ENCODE data around the gene SNRPD2.

Gene SNRPD2

DNA sequence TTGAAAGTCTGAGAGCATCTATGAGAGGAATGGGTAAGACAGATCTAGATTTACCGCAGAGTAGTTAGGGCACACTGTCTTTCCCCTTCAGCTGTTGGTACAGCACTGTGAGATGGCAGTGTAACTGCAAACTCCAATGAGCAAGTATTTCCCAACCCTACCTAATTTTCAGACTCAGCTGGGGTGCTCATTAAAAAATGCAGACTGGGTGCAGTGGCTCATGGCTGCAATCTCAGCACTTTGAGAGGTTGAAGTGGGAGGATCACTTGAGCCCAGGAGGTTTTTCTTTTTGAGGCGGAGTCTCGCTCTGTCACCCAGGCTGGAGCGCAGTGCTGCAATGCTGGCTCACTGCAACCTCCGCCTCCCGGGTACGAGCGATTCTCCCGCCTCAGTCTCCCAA is 13.4 kb upstream of the SNRPD2 start:
- in situ Hi-C loops (cut with MboI; ENCODE audit: low sequenced_read_pairs): no loop called here

GRCh38 chr19:45701676-45702075 is 9.9 kb upstream of the SNRPD2 start:
- in situ Hi-C loops (cut with MboI; ENCODE audit: low sequenced_read_pairs): no loop called here

DNA sequence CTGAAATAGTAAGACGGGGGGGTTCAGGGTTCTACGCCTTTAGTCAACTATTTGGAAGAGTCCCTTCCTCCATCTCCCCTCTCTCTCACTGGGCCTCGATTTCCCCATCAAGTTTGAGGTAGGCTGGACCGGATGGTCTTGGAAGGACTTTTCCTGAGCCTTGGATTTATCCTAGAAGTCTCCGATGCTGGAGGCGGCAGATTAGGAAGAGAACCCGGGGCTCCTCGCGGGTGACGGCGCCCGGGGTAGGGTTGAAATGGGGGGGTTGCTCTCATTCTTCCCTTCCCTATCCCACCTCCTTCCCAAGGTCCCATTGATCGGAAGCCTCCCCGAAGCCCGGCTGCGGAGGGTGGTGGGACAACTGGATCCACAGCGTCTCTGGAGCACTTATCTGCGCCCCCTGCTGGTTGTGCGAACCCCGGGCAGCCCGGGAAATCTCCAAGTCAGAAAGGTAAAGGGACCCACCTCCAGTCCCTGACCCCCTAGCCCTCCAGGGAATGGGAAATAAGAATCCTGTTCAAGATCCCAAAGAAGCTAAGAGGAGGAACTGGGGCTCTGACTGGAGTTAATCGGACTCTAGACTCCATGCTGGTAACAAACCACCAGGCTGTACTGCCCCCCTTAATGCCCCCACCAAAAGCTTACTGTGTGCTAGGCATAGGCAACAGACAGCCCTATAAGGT is 1.5 kb upstream of the SNRPD2 start:
- in situ Hi-C loops (cut with MboI; ENCODE audit: low sequenced_read_pairs): loop anchor here (25.0 kb wide), 1 partner anchor 181 kb away; the partner anchor contains the start of gene VASP

- in situ Hi-C loops (cut with MboI; ENCODE audit: low sequenced_read_pairs): loop anchor here (25.0 kb wide), 1 partner anchor 180 kb away; the partner anchor contains the start of gene VASP
Observed at GRCh38 chr19:45692187-45693105, 693 bp upstream of the SNRPD2 start, which contains the start of gene QPCTL. TSS of gene QPCTL (plus strand) at chr19:45692666. CDS start at chr19:45692704, 38 bp downstream.

DNA sequence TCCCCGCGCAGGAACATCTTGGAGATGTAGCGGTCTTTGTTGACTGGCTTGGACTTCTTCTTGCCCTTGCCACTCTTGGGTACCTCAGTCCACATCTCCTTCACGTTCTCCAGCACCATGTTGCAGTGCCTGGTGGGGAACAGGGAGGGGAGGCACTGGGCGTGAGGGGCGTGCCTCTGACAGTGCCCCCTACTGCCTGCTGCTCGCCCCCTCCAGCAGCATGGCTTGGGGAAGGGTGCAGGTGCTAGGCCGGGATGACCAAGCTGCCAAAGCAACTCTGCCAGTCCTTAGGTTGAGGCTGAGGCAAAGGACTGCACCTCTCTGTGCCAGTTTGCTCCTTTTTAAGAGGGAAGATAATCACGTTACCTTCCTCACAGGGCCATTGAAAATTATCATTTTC is 4.2 kb downstream of the SNRPD2 start:
- in situ Hi-C loops (cut with MboI; ENCODE audit: low sequenced_read_pairs): loop anchor here (25.0 kb wide), 1 partner anchor 175 kb away; the partner anchor contains the start of gene VASP

- in situ Hi-C loops (cut with MboI; ENCODE audit: low sequenced_read_pairs): loop anchor here (25.0 kb wide), 1 partner anchor 173 kb away; the partner anchor contains the start of gene VASP
Observed at GRCh38 chr19:45685045-45685444, 6.7 kb downstream of the SNRPD2 start.

- in situ Hi-C loops (cut with MboI; ENCODE audit: low sequenced_read_pairs): loop anchor here (25.0 kb wide), 1 partner anchor 171 kb away; the partner anchor contains the start of gene VASP
Observed at GRCh38 chr19:45682908-45683307, 8.8 kb downstream of the SNRPD2 start.

GRCh38 chr19:45682117-45682516 is 9.6 kb downstream of the SNRPD2 start:
- in situ Hi-C loops (cut with MboI; ENCODE audit: low sequenced_read_pairs): loop anchor here (25.0 kb wide), 1 partner anchor 170 kb away; the partner anchor contains the start of gene VASP

- in situ Hi-C loops (cut with MboI; ENCODE audit: low sequenced_read_pairs): loop anchor here (25.0 kb wide), 1 partner anchor 169 kb away; the partner anchor contains the start of gene VASP
Observed at GRCh38 chr19:45681391-45682015, 10.2 kb downstream of the SNRPD2 start.

DNA sequence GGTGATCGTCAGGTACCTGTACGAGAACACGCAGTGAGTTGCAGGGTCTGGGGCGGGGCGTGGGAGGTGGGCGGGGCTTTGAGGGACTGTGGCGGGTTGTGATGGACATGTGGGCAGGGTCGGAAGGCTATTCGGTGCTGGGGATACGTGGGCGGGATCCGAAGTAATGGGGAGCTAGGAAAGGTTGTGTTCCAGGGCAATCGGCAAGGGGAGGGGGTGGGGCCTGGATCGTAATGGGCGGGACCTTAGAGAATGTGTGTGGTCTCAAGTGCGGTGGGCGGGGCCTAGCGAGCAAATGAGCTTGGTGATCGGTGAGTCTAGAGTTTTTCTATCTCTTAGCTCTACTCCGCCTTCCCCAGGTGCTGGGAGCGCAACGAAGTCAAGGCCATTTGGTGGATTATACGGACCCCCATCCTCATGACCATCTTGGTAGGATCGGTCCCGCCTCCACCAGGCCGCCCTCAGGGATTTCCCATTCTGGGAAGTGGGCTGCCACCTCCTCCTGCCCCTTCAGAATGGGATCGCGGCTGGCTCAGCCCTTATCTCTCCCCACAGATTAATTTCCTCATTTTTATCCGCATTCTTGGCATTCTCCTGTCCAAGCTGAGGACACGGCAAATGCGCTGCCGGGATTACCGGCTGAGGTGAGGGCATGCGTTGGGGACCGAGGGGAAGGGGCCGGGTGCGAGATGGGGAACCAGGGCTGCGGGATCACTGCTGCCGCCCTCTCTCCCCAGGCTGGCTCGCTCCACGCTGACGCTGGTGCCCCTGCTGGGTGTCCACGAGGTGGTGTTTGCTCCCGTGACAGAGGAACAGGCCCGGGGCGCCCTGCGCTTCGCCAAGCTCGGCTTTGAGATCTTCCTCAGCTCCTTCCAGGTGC is 14.2 kb downstream of the SNRPD2 start:
- in situ Hi-C loops (cut with MboI; ENCODE audit: low sequenced_read_pairs): loop anchor here (25.0 kb wide), 1 partner anchor 165 kb away; the partner anchor contains the start of gene VASP

DNA sequence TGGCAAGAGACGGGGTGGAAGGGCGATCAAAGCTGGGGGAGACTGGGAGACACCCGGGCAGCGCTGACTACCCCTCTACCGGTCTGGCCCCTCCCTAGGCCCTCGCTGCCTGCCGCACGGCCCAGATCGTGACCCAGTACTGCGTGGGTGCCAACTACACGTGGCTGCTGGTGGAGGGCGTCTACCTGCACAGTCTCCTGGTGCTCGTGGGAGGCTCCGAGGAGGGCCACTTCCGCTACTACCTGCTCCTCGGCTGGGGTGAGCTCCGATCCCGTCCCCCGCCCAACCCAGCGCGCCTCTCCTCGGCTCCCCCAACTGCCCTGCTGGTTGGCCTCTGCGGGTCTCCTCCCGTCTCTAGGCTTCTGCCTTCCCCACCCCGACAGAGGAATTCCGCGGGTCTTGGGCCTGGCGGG is 14.9 kb downstream of the SNRPD2 start:
- in situ Hi-C loops (cut with MboI; ENCODE audit: low sequenced_read_pairs): loop anchor here (25.0 kb wide), 1 partner anchor 165 kb away; the partner anchor contains the start of gene VASP

GRCh38 chr19:45674946-45675345 is 16.8 kb downstream of the SNRPD2 start:
- in situ Hi-C loops (cut with MboI; ENCODE audit: low sequenced_read_pairs): loop anchor here (25.0 kb wide), 1 partner anchor 163 kb away; the partner anchor contains the start of gene VASP

- in situ Hi-C loops (cut with MboI; ENCODE audit: low sequenced_read_pairs): no loop called here
Observed at GRCh38 chr19:45670670-45671453, 20.9 kb downstream of the SNRPD2 start.

DNA sequence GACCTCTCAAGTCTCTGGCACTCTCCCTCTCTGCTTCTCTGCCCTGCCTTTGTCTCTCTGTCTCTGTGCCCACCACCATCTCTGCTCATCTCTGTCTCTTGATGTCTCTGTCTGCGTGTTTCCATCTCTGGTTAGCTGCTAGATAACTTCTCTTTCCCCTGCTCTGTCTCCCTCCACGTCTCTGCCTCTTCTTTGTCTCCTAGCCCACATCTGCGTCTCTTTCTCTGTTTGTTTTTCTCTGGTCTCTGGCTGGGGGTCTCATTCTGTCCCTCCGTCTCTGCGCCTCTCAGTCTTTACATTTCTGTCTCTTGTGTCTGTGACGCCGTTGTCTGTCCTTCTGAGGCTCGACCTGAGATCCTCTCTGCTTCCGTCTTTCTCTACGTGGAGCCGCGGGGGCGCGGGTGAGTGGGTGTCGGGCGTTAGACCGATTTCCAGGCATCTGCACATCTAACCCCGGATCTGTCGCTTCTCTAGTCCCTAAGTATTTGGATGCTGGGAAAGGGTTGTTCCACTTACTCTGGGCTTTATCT is 23.3 kb downstream of the SNRPD2 start:
- in situ Hi-C loops (cut with MboI; ENCODE audit: low sequenced_read_pairs): no loop called here

DNA sequence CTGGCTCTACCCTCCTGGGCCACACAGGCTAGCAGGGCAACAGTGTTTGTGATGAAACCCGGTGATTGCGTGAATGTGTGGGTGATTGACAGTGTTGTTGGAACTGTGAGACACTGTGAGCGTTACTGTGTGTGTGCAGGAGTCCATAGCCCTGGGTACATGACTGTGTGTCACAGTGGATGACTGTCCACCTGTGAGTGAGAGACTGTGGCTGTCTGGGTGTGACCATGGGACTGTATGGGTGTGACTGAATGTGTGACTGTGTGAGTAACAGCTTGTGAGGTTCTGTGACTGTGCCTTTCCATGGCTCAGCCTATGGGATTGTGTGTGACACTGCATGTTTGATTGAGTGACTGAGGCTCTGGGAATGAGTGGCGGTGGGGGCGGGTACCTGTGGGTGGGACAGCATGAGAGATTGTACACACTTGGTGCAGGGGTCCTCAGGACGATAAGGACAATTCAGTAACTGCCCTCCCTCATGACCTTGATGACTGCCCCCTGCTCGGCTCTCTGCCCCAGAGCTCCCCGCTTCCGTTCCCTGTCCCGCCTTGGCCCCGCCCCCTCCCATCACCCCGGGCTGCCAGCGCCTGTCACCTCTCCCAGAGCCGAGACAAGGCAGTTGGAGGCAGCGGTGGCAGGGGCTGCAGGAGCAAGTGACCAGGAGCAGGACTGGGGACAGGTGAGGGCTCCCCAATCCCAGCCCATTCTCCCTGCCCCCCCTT is 24.0 kb downstream of the SNRPD2 start, which contains the start of gene GIPR:
GIPR (plus strand) TSS at position 602 of the 722 bp plus-strand sequence. CDS start 1,300 bp downstream, outside the sequence.
- in situ Hi-C loops (cut with MboI; ENCODE audit: low sequenced_read_pairs): no loop called here

- in situ Hi-C loops (cut with MboI; ENCODE audit: low sequenced_read_pairs): no loop called here
Observed at GRCh38 chr19:45664575-45664974, 27.2 kb downstream of the SNRPD2 start.

- in situ Hi-C loops (cut with MboI; ENCODE audit: low sequenced_read_pairs): no loop called here
Observed at GRCh38 chr19:45663800-45664199, 28.0 kb downstream of the SNRPD2 start.

DNA sequence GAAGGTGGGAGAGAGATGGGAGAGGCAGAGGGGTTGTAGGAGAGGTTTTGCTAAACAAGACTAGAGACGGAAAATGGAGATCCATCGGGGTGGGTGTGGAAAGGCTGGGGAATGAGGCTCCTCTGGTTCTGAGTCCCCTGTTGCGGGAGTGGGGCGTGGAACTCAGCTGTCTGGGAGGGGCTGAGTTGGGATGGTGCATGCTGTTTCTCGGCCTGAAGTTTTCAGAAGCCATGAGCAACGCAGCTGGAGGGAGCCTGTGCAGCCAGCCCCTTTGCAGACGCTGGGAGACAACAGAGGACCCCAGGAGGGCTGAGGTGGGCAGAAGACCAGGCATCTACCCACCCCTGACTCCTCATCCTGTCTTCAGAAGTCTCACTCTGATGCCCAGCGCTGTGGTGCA is 31.1 kb downstream of the SNRPD2 start:
- in situ Hi-C loops (cut with MboI; ENCODE audit: low sequenced_read_pairs): no loop called here
